Left ventricle myocardium superior (tissue), 1 donor: ENCODE results near the gene JMJD1C. TPM values are rescaled to one million over a fixed set of nuclear protein-coding genes. Genes with fewer than 3 reads are reported as not detected.

ENCODE experiments used
- ATAC-seq: fragments of 200-7000 bp; cut with Tn5 transposase; one replicate; pipeline ENCODE4 v1.9.1; 2020; ENCODE audit warnings: mild to moderate bottlenecking, moderate library complexity
- DNase-seq: peaks from one replicate; pipeline ENCODE4 v3.0.0-alpha.2; 2020
- intact Hi-C: fragments of 100-400 bp; cut with micrococcal nuclease; formaldehyde crosslinking; loops from one replicate; pipeline ENCODE4 v1.11.0; 2022
- microRNA-seq: library from miRNA; unstranded; fragments of <30 nt; microRNA quantifications from one replicate; pipeline ENCODE4 v1.2.0, GENCODE V29; 2020; ENCODE audit warnings: borderline number of aligned reads
- total RNA-seq: library from RNA; stranded (reverse); fragmentation: NEBNext Ultra II Directional; extraction: Animal tissue kit (Norgen Biotek cat#: 25700); gene quantifications from one replicate; pipeline ENCODE4 v1.2.1, GENCODE V29; 2021
- donor health status: DM: no; HTN: yes; CAD: no; lungs with severe emphysema.

JMJD1C gene
- total RNA-seq, 1 donor from 2014 or later: 32.7 TPM

DNA sequence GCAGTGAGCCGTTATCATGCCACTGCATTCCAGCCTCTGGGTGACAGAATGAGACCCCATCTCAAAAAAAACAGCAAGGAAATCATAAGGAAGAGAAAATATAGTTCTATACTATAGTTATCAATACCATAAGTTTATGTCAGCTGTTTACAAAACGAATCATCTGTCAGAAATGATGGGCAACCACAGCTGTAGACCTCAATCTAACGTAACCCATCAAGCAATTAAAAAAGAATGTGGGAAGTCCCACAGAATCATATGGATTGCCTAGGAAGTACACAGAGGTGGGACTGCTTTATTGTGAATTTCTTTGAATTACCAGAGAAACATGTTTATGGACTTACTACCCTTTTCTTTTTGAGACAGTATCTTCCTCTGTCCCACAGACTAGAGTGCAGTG is 325.7 kb downstream of the JMJD1C start:
- DNase-seq: no peak
- intact Hi-C loops: no loop called here

DNA sequence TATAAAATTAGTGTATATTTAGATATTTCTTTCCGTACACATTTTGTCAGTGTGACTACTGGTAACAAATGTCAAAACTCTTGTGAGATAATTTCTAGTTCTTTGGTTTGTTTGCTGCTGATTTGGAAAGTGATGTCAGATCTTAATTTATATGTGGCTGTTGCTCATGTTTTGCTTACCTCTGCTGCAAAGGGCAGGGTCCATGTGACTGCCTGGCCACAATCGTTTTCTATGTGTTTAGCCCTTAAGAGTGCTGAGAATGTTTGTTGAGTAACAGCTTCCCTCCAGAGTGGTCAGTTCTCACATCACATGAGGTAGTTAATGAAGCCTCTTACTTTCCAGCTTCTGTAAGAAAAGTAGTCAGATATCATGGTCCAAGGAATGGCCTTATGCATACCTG is 328.5 kb downstream of the JMJD1C start:
- intact Hi-C loops: no loop called here
- ATAC-seq (no peak), DNase-seq (no peak)

More for the DNA sequence above, 325.7 kb downstream of the JMJD1C start:
- no peak for ATAC-seq

DNA sequence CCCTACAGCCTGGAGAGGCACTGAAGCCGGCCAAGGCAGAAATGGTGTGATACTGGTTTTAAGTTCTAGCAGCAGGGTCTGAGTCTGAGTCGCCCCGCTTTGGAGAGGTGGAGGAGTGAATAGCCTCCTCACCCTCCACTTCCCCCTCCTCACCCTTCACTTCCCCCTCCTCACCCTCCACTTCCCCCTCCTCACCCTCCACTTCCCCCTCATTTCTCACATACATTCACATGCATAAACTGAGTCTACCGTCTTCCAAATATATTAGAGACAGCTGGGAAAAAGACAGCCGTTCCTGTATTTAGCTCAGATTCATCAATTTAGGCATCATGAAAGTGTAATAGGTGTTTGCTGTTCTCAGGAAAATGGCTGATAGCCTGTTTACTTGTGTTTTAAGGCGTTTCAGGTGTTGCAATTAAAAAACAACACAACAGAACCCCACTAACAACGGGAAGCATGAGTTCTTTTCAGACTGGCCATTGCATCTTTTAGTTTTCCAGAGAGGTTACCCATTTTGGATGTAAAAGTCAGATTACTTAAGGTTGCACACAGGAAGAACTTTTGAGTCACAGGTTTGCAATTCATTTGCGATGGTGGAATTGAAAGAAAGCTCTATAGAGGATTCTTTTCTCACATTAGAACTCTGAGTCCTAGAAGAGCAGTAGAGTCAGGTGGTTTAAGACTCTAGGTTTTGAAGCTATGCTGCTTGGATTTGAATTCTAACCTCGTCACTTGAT is 331.8 kb downstream of the JMJD1C start:
- ATAC-seq (no peak), DNase-seq (no peak)
- intact Hi-C loops: no loop called here

DNA sequence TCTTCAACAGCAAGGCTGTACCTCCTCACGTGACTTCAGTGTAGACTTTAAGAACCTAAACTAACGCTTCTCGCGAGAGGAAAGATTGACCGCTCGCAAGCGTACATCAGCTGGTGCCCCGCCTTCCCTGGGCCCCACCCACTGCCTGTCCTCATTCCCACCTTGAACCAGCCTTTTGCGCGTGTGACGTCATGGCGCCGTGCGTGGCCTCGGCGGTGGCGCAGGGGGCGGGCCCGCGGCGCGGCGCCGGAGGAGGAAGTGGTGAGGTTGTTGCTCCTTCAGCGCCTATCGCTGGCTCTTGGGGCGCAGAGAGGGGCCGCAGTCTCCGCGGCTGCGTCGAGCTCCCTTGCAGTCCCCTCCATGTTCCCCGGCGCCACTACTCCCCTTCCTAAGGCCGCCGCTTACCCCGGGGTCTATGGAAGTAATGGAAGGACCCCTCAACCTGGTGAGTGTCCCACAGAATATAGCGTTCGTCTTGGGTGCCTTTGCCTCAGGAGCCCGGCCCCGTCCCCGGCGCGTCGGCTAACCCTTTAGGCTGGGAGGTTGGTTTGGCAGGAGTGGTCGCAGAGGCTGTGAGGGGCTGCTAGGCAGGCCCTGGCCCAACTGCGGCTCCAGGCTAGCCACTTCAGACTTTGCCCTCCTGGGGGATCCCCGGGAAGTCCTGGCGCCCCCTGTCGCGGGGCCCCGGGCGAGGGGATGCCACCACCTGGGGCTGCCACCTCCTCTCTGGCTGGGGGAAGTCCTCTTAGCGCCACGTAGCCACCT is 332.5 kb downstream of the JMJD1C start, which contains the start of gene NRBF2:
TSS of gene NRBF2 (plus strand) at position 273 of the 765 bp plus-strand sequence. CDS start at position 416, 143 bp downstream.
- intact Hi-C loops: no loop called here
- ATAC-seq (peak; percentile 100), DNase-seq (peak; percentile 99)

DNA sequence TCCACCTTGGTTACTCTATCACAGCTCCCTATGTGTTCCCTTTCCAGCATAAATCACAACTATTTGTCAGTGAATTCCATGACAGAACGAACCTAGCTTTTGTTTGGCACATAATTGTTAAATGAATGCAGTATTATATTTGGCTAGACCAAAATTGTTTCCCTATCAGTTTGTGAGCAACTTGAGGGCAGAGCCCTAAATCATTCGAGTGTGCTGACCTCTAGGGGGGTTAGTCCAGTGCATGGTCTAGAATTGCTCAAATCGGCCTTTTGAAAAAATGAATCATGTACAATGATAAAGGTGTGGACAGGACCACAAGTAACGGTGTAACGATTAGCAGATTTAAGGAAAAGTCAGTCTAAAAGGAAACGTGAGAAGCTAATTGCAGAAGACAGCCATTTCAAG is 333.1 kb downstream of the JMJD1C start:
- intact Hi-C loops: no loop called here
- ATAC-seq (no peak), DNase-seq (no peak)

DNA sequence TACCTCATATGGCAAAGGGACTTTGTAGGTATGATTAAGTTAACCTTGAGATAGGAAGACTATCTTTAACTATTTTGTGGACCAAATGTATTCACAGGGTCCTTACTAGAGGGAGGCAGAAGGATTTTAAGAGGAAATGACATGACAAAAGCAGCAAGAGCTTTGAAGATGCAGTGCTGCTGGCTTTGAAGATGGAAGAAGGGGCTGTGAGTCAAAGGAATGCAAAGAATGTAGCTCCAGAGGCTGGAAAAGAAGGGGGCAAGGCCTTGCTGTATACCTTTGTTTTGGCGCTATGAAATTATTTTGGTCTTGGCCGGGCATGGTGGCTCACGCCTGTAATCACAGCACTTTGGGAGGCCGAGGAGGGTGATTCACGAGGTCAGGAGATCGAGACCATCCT is 335.9 kb downstream of the JMJD1C start:
- intact Hi-C loops: no loop called here
- ATAC-seq (no peak), DNase-seq (no peak)

DNA sequence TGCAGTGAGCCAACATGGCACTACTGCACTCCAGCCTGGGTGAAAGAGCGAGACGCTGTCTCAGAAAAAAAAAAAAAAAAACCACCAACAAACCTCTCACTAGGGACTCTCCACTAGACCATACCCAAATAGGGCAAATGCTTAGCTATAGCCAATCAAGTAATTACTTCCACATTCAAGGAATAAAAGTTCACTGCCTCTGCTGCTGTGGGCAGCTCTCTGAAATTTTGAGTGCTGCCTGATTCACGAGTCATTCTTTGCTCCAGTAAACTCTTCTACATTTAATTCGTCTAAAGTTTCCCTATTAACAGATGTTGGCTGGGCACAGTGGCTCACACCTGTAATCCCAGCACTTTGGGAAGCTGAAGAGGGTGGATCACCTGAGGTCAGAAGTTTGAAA is 337.3 kb downstream of the JMJD1C start:
- intact Hi-C loops: no loop called here
- no peak for ATAC-seq
- DNase-seq: no peak

DNA sequence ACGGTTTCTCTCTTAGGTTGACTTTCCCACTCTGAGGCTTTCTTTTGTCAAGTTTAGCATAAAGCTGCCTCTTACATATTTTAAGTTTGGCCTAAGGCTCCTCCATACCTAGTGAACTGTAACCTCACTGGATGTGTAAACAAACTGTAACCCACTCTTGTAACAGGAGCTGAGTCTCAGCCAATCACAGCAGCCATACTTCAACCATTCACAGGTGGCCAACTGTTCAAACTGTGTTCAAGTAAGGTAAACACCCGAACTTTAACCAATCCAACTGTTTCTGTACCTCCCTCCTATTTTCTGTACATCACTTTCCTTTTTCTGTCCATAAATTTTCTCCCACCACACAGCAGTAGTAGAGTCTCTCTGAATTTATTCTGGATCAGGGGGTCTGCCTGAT is 340.3 kb downstream of the JMJD1C start:
- DNase-seq: no peak
- intact Hi-C loops: no loop called here
- ATAC-seq: no peak

DNA sequence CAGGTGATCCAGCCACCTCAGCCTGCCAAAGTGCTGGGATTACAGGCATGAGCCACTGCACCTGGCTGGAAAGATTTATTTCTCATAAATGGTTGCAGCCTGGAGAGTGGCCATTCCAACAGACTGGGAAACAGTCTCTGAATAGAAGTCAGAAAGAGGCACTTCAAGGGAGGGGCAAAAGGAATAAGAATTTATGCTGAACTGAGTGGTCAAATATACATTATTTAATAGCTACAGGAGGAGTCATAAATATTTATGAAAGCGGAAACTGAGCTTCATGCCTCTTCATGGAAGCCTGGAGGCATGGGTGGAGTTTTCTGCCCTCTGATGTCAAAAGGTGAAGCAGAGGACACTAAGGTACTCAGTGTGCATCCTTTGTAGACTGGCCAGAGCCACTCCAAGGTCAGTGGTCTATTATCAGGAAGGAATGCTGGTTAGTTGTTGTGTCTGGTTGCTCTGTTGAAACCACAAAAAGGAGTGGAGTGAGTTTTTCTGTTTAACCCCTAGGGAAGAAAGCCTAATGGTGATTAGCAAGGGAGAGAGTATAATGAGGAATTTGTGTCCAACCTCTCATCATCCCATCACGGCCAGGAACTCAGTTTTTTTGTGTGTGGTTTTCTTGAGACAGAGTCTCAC is 341.9 kb downstream of the JMJD1C start:
- no peak for ATAC-seq
- intact Hi-C loops: no loop called here
- DNase-seq: no peak

DNA sequence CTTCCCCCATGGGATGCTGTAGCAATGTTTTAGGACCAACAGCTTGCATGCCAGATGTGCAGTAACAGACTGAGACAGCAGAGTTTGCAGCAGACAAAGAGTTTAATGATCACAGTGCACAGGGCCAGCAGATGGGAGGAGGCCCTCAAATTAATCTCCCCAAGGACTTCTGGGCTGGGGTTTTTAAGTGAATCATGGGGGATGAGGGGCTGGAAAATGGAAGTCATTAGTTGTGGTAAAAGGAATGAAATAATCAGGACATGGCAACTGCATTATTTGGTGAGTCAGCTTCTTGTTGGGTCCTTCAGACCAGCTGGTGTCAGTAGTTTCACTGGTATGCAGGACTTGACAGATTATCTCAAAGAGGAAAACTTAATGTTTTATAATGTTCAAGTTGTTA is 345.2 kb downstream of the JMJD1C start:
- ATAC-seq (peak; percentile 54), DNase-seq (no peak)
- intact Hi-C loops: no loop called here

DNA sequence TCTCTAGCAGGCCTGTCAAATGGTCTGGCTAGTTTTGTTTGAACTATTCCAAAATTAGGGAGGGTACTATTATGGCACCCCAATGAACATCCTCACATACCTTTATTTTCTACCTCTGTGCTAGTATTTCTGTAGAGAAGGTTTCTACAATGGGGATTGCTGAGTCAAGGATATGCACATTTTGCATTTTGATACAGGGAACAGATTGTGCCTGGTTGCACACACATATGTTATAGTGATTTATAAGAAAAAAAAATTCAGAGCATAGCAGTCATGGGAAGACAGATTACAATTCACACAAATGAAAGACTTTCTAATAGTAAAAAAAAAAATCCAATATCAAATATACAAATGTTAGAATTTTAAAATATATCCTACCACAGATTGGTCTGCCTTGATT is 346.7 kb downstream of the JMJD1C start:
- ATAC-seq: no peak
- intact Hi-C loops: no loop called here
- no peak for DNase-seq

Small RNA genes within 50 kb of the gene (microRNA-seq; reads per million reads assigned to microRNA genes)
- 277 reads per million, percentile 59 among the genes with 10 or more reads in this experiment for gene MIR1296

Other genes with a start within 250 kb of the JMJD1C start
- 17.4 TPM for gene REEP3, start 55.4 kb upstream of the JMJD1C start, total RNA-seq